GM18499 (cell line): ENCODE data around the gene MYH15.
A peak's percentile ranks its signal among the peaks of the same experiment; 100 is the strongest.

Source experiments
- ATAC-seq: cut with Tn5 transposase; IDR thresholded peaks from one replicate; pipeline ENCODE4 v1.9.1; 2021; ENCODE audit warnings: moderate number of reproducible peaks; ENCODE audit not compliant: insufficient read depth, unreplicated experiment

The MYH15 gene

DNA sequence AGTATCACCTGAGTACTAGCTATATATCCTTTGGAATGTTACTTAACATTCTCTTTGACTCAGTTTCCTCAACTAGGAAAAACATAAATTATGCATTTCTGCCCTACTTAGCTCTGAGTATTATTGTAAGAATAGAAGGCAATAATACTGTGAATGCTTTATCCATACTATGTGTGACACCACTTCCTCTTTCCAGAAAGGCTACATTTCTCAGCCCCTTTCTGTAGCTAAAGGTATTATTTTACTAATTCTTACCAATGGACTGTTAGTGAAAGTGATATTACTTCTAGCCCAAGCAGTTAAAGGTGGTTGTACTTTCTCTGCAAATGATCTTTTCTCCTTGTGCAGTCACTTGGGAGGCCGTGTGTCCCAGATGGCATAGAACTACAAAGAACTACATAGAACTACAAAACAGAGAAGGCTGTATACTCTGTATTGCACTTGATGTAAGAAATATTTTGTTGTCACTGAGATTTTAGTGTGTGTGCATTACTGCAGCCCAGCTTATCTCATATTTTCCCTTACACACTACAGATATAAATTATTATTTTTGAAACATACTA, 35.1 kb downstream of the MYH15 start:
- peak; percentile 63 for ATAC-seq

DNA sequence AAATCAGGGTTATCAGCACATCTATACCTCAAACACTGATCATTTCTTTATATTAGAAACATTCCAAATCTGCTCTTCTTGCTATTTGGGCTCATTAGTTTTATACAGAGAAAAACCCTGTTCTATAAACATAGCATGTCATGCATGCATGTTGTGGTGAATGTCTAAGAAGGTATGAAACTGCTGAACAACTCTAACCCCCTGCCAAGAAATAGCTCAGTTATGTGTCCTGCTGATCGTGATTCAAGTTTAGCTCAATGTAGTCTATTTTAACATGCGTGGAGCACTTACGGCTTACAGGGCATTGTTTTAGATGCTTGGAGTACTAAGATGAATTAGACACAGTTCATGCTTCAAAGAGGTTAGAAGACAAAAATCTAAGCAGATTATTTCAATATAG, 35.8 kb downstream of the MYH15 start:
- no peak for ATAC-seq

DNA sequence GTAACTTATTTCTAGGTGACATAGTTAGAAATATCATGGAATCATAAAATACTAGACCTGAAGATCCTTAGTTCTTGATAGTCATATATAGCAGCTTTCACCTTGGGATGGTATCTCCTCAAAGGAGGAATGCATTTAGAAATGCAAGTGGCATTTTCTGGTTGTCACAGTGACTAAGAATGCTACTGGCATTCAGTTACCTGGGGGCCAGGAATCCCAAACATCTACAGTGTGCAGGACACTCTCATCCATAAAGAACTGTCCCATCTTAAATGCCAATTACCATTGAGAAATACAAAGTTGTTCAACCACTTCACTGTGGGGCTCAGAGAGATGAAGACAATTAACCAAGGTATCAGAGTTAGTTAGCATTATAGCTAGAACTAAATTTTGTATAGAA, 36.7 kb downstream of the MYH15 start:
- ATAC-seq: no peak

DNA sequence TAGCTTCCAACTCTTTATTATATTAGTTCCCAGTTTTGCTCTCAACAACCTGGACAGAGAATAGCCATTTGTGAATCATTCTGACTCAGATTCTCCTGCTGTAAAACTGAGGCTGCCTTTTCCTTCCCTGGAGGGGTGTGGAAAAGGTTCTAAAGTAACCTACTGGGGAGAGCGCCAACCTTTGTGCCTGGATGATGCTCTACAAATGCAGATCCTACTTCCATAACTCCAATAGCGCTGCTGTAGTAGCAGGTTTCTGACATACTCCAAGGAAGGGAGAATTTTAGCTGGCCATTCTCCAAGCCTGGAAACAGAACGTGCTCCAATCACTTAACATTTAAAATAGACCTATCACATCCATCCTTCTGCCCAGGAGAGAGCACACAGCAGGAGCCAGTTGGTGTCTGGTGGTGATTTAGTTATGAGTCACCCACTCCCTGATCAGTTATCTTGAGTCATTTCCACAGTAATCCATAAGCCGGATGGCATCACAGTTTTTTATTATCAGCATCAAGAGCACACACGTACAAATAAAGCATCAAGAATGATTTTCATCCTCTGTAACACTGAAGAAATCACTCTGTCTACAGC, 38.3 kb downstream of the MYH15 start:
- ATAC-seq: no peak

DNA sequence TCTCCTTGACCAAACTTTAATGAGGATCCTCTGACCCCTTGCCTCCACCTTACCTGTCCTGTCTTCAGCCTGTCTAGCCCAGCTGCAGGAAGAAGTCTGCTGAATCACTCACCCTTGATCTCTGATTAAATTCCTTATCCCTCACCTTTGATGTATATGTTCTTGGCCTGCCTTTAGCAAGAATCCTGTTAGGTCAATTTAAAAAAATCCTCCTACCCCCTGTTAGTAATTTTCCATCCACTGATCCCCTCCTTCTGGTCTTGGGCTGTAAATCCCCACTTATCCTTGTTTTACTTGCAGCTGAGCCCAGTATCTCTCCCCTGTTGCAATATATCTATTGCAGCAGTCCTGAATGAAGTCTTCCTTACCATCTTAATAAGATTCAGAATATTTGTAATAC, 39.0 kb downstream of the MYH15 start:
- ATAC-seq: no peak

DNA sequence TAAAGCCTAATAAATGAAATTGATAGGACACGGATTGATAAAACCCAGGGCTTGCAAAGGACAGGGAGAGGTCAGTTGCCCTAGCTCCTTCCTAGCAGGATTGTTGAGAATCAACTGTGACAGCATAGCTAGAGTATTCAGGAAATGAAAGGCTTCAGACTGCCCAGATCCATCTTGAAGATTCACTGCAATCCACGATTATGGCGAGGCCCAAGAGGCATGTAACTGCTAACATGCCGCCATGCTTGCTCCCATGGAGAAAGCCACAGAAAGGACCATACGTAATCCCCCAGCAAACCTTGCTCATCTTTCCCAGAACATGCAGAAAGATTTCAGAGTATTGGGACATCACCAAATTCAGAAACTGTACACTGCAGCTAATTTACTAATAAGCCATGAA, 41.3 kb downstream of the MYH15 start:
- no peak for ATAC-seq

DNA sequence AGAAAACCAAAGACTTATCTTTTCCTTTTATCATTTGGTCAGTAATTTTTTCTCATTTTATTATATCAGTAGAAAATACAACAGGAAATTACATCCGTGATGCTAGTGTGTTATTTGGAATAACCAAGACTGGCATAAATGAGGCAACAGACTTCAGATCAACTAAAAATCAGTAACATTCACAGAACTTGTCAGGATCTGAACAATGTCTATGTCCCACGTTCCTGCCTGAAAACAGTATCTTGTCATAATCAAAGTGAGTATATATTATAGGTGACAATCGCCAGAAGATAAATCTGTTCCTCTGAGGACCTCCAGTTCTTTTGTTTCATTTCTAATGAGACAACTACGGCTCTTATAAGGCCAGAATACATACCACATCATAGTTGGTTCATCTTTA, 41.8 kb downstream of the MYH15 start:
- ATAC-seq: no peak

DNA sequence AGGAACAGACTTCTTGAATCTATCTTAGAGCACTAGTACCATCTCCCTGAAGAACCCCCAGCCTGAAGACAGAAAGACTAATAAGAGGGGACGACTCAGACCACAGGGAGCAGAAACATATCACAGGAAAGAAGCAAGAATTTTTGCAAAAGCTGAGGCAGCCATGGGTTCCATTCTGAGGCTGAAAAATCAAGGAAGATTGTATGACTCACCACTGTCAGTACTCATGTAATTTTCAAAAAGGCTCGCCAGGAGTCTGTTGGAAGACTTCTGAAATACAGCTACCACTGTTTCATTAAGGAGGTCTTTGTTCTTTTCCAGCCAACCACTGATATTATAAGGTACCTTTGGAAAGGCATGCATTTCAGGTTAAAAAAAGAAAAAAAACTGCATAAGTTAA, 47.5 kb downstream of the MYH15 start:
- ATAC-seq: no peak

DNA sequence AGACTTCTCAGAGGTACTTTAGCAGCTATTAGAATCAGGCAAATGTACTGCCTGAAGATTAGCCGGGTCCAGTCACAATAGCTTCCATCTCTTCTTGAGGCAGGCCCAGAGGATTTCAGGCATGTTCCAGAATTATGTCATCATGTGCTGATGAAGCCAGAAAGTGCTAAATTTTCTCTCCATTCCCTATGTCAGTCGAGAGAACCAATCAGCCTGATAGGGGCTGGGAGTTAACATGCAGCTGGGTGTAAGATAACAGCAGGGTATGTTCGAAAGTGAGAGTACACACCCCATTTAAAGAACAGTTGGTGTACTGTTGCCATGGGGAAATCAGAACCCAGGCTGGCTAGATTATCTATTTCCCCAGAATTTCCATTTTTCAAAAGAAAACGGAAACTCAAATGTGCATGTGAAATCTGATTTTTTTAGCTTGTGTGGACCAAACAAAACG, 48.7 kb downstream of the MYH15 start:
- ATAC-seq: no peak

DNA sequence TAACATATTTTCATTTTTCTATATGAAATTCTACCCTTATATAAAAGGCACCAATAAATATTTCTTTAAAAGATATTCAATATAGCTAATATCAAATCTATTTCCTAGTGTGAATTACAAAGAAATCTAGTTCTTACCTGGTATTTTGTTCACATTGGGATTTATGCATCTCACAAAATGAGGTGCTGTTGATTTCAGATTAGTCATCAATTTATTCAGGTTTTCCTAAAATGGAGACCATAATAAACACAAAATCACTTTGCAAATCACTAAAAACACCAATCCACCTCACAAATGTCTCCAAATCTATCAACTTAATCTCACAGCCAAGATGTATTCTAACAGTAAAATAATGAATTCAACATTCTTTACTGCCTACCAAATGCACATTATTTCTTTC, 51.2 kb downstream of the MYH15 start:
- no peak for ATAC-seq

DNA sequence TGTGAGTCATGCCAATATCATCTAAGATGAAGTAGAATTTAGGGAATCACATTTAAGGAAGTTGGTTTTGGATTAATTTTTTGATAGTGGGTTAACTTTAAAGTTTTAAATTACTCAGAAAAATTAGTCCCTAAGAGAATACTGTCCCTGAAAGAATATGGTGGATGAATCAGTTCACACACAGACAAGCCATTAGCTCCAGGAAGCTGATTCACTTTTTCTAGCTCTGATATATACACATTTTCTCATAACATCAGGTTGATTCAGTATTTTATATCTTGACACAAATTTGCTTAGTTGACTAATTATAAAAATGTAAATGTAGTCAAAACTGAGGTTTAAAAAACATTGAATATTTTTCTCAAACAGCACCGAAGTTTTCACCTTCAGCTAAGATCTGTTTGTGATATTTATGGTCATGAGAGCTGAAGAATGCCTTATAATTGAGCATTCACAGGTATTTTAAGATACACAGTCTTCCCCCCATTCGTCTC, 55.1 kb downstream of the MYH15 start:
- no peak for ATAC-seq

DNA sequence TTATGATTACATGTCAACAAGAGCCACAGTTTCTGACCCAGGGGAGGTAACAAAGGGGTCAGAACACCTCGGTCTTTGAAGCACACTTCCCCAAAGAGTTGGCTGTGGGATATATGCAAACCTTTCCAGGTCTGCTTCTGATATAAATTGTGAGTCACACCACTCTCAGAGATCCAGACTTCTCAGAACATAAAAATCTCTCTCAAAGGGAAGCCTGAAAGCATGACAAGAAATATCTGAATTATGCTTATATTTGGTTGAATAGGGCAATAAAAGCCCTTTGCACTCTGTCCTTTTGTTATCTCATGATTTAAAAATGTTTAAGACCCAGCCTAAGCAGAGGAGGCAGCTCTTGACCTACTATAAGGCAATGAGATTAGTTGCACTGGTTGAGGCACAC, 56.8 kb downstream of the MYH15 start:
- no peak for ATAC-seq

DNA sequence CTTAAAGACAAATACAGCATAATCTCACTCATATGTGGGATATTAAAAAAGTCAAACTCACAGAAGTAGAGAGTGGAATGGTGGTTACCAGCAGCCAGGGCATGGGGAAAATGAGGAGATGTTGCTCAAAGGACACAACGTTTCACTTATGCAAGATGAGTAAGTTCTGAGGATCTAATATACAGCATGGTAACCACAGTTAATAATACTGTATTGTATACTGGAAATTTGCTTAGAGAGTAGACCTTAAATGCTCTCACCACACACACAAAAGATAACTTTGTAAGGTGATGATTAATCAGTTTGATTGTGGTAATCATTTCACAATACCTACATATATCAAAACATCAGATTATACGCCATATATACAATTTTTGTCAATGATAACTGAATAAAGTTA, 60.0 kb downstream of the MYH15 start:
- ATAC-seq: no peak

DNA sequence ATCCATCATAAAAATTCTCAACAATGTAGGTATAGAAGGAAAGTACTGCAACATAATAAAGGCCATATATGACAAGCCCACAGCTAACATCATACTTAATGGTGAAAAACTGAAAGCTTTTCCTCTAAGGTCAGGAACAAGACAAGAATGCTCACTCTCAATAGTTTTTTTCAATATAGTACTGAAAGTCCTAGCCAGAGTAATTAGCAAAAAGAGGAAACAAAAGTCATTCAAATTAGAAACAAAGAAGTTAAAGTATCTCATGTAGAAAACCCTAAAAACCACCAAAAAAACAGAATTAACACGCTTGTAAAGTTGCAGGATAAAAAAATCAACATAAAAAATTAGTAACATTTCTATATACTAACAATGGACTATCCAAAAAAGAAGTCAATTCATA, 61.8 kb downstream of the MYH15 start:
- ATAC-seq: peak; percentile 94

DNA sequence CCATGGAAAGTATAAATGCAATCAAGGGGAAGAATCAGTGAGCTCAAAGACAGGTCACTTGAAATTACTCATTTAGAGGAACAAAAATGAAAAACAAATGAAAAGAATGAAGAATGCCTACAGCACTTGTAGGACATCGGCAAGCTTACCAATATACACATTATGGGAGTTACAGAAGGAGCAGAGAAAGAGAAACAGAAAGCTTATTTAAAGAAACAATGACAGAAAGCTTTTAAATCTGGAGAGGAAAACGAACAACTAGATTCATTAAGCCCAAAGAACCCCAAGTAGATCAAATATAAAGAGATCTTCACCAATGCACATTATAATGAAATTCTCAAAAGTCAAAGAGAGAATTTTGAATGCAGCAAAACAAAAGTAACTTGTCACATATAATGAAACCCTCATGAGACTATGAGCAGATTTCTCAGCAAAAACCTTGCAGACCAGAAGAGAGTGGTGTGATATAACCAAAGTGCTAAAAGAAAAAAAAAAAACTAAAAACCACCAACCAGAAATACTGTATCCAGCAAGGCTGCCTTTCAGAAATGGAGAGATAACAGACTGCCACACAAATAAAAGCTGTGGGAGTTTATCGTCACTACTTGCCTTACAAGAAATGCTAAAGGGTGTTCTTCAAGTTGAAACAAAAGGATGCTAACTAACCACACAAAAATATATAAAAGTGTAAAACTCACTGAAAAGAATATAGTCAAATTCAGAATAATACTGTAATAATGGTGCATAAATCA, 63.1 kb downstream of the MYH15 start:
- no peak for ATAC-seq

DNA sequence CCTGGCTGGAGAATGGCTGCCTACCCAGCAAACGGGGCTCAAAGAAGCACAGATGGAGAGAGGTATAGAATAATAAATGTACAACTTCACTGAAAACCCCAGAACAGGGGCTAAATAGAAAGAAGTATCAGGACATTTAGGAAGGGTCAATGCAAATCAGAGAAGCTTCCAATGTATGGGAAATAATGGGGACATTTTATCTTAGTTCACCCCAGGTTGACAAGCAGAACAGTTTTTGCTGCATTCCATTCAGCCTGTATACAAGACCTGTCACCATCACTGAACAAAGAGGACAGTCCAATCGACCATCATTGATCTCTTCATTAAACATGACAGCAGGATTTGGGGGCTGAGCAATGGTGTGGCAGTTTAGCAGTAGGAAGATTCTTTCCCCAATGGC, 68.1 kb downstream of the MYH15 start:
- no peak for ATAC-seq

DNA sequence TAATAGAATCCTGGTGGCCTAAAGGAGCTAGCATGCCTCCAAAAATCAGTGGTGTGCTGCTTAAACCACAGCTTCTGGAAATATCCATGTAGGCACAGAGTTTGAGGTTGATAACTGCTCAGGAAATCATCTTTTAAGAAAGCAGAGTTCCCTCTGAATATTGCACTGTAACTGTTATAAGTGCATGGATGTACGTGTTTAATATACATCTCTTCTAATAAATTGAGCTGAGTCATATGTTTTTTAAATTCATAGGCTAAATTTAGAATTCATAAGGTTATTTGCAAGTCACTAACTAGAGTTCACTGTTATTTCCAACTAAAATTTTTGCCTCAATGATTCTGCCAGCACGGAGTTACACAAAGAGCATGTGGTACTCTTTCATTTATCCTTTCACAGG, 68.9 kb downstream of the MYH15 start:
- no peak for ATAC-seq

DNA sequence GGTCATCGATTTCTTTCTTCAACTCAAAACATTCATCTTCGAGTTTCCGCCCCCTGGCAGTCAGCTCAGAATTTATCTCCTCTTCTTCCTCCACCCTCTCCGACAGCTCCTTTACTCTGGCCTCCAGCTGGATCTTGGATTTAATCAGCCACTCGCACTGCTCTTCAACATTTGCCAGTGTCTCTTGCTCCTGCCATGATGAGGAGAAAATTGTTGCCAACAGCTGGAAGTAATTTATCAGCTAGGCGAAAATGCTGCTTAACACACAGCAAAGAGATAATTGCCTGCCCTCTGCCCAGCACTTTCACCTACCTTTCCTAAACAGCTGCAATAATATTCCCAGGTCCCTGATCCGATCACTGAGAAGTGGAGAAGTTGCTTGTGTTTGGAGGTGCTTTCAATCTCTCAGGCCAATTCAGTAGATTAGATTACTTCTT, 69.3 kb downstream of the MYH15 start:
- ATAC-seq: no peak

DNA sequence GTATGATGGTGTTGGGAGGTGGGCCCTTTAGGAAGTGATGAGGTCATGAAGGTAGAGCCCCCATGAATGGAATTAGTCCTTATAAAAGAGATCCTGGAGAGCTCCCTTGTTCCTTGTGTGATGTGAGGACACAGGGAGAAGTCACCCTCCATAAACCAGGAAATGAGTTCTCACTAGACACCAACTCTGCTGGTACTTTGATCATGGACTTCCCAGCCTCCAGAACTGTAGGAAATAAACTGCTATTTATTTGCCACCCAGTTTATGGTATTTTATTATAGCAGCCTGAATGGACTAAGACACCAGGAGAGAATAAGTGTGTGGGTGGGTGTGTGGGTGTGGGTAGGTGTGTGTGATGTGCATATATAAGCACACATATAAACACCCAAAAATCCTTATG, 71.9 kb downstream of the MYH15 start:
- no peak for ATAC-seq

DNA sequence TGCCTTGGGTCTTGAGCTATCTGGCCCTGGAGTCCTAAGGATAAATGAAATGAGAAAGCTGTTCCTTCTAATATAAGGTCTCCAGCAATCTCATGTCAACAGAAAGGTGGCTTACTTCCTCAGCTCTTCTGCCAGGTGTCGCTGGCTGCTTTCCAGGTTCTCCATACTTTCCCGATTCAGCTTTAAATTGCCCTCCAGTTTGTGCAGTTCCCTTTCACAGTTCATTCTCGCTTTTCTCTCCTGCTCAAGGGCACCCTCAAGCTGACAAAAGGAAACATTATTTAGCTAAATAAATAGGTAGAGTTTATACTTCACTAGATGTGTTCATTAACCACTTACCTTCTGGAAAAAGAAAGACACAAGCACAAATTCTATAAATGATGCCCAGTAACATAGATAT, 73.0 kb downstream of the MYH15 start:
- no peak for ATAC-seq

DNA sequence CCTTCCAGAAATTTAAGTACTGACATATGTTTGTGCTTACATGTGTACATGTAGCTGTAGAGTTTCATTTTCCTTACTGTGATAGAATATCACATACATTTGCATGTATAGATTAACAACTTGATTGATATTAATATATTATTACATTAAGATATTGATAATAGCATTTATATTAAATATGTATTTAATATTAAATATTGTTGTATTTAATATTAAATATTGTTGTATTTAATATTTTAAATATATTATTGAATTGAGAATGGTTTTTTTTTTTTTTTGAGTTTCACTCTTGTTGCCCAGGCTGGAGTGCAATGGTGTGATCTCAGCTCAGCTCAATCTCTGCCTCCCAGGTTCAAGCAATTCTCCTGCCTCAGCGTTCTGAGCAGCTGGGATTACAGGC, 76.5 kb downstream of the MYH15 start:
- ATAC-seq: no peak

DNA sequence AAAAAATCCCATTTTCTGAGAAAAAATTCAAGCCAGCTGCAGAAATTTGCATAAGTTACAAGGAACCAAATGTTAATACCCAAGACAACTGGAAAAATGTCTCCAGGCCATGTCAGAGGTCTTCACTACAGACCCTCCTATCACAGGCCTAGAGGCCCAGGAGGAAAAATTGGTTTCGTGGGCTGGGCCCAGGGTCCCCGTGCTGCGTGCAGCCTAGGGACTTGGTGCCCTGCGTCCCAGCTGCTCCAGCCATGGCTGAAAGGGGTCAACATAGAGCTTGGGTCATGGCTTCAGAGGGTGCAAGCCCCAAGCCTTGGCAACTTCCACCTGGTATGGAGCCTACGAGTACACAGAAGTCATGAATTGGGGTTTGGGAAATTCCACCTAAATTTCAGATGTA, 78.0 kb downstream of the MYH15 start:
- no peak for ATAC-seq
